H1 (cell line): ENCODE data around the gene PEX14. TPM values are rescaled to one million over a fixed set of nuclear protein-coding genes. Genes with fewer than 3 reads are reported as not detected.

Experiments
- CTCF ChIA-PET: fragments of 300-600 bp; sonication (Branson Sonifier 250); formaldehyde crosslinking; loops from one replicate; lab custom pipeline; 2021; ENCODE audit not compliant: partially characterized antibody; lab: Charles Lee
- POLR2A ChIA-PET: fragments of 300-600 bp; sonication (Branson Sonifier 250); formaldehyde crosslinking; loops from one replicate; lab custom pipeline; 2021; ENCODE audit warnings: inconsistent platforms; ENCODE audit not compliant: partially characterized antibody; lab: Charles Lee
- DNase-seq, 2 experiments: peaks; one replicate each; pipeline versions ENCODE4 v3.0.0 to v3.0.0-alpha.2; 2010 to 2022; ENCODE audit warnings: low spot score in 2 of 2, low read depth in 1 of 2, mixed read lengths in 1 of 2
- FAIRE-seq: peaks from 2 replicates; lab custom pipeline; 2011; peaks lifted over from hg19 to GRCh38; lab: Jason Lieb, UNC
- H2AFZ ChIP-seq: 2 replicates; pipeline ENCODE4 v1.8.1; 2012; ENCODE audit warnings: low read length, inconsistent platforms
- H2AK5ac ChIP-seq: 2 replicates; pipeline ENCODE4 v1.6.1; 2013; ENCODE audit warnings: low read depth, low read length
- H2BK120ac ChIP-seq: replicated peaks from 2 replicates; pipeline ENCODE3; 2013; ENCODE audit warnings: low read depth, low read length, inconsistent platforms
- H2BK12ac ChIP-seq: 2 replicates; pipeline ENCODE4 v1.6.1; 2013; ENCODE audit warnings: low read depth, low read length
- H2BK15ac ChIP-seq: 2 replicates; pipeline ENCODE4 v1.6.1; 2013; ENCODE audit warnings: low read length
- H2BK20ac ChIP-seq: 2 replicates; pipeline ENCODE4 v1.6.1; 2013; ENCODE audit warnings: low read length
- H2BK5ac ChIP-seq: 2 replicates; pipeline ENCODE4 v1.6.1; 2013; ENCODE audit warnings: low read depth, low read length
- H3K14ac ChIP-seq: 2 replicates; pipeline ENCODE4 v1.6.1; 2013; ENCODE audit warnings: inconsistent platforms; ENCODE audit not compliant: insufficient read length
- H3K18ac ChIP-seq: 2 replicates; pipeline ENCODE4 v1.6.1; 2013; ENCODE audit warnings: low read length; ENCODE audit errors: extremely low read depth
- H3K23ac ChIP-seq: 2 replicates; pipeline ENCODE4 v1.6.1; 2013; ENCODE audit warnings: inconsistent platforms; ENCODE audit not compliant: insufficient read length
- H3K23me2 ChIP-seq: 2 replicates; pipeline ENCODE4 v1.6.1; 2013; ENCODE audit warnings: low read depth, low read length
- H3K27ac ChIP-seq: 2 replicates; pipeline ENCODE4 v1.6.1; 2011; ENCODE audit warnings: low read depth, low read length, inconsistent platforms
- H3K27me3 ChIP-seq, 4 experiments: replicated peaks in 1 of 4; 1 replicate in 1 of 4; 2 replicates in 3 of 4; pipeline versions ENCODE4 v1.6.1 to v1.8.1; 2011 to 2013; ENCODE audit warnings: low read length in 3 of 4, mild to moderate bottlenecking in 3 of 4, inconsistent platforms in 2 of 4, mixed read lengths in 2 of 4, moderate library complexity in 1 of 4; ENCODE audit not compliant: control insufficient read depth in 3 of 4, insufficient read depth in 3 of 4; ENCODE audit errors: extremely low read depth in 1 of 4
- H3K36me3 ChIP-seq, 4 experiments: 2 replicates each; pipeline versions ENCODE4 v1.6.1 to v1.8.1; 2011 to 2013; ENCODE audit warnings: mild to moderate bottlenecking in 4 of 4, low read length in 3 of 4, moderate library complexity in 2 of 4, control low read depth in 1 of 4, inconsistent platforms in 1 of 4; ENCODE audit not compliant: insufficient read depth in 4 of 4, control insufficient read depth in 2 of 4
- H3K4ac ChIP-seq: replicated peaks from 2 replicates; pipeline ENCODE3; 2013; ENCODE audit warnings: low read length, low read depth, mixed read lengths, inconsistent platforms; ENCODE audit not compliant: insufficient read length
- H3K4me1 ChIP-seq, 4 experiments: replicated peaks in 1 of 4; 1 replicate in 1 of 4; 2 replicates in 3 of 4; pipeline versions ENCODE4 v1.6.1 to v1.8.1; 2011 to 2013; ENCODE audit warnings: low read length in 3 of 4, inconsistent platforms in 2 of 4, mixed read lengths in 1 of 4; ENCODE audit not compliant: insufficient read depth in 4 of 4, control insufficient read depth in 3 of 4
- H3K4me2 ChIP-seq, 2 experiments: 2 replicates each; pipeline versions ENCODE4 v1.6.1 to v1.8.1; 2011 to 2013; ENCODE audit warnings: low read depth in 2 of 2, low read length in 2 of 2, control low read depth in 1 of 2, inconsistent platforms in 1 of 2, mild to moderate bottlenecking in 1 of 2; ENCODE audit not compliant: insufficient read depth in 1 of 2
- H3K4me3 ChIP-seq, 4 experiments: fragments of 200-600, 300-600 bp in 1 of 4; sonication (generic), shearing (Covaris generic), sonication (Bioruptor Twin) in 1 of 4; 2 replicates each; pipeline versions ENCODE4 v1.5.1 to v1.8.1; 2011 to 2016; ENCODE audit warnings: low read length in 4 of 4, low read depth in 3 of 4, control low read depth in 2 of 4, inconsistent platforms in 2 of 4, mild to moderate bottlenecking in 2 of 4, mixed read lengths in 1 of 4, moderate library complexity in 1 of 4; ENCODE audit not compliant: insufficient read depth in 2 of 4; ENCODE audit errors: extremely low read depth in 1 of 4
- H3K56ac ChIP-seq: replicated peaks from 2 replicates; pipeline ENCODE3; 2013; ENCODE audit warnings: low read depth, mild to moderate bottlenecking, mixed read lengths, low read length, inconsistent platforms; ENCODE audit not compliant: insufficient read length
- H3K79me1 ChIP-seq: 2 replicates; pipeline ENCODE4 v1.6.1; 2013; ENCODE audit warnings: low read depth, low read length, control low read depth
- H3K79me2 ChIP-seq, 2 experiments: 2 replicates each; pipeline versions ENCODE4 v1.6.1 to v1.8.1; 2012 to 2013; ENCODE audit warnings: low read length in 2 of 2, mild to moderate bottlenecking in 2 of 2, inconsistent platforms in 1 of 2; ENCODE audit not compliant: insufficient read depth in 2 of 2, control insufficient read depth in 1 of 2
- H3K9ac ChIP-seq, 4 experiments: replicated peaks in 1 of 4; 1 replicate in 1 of 4; 2 replicates in 3 of 4; pipeline versions ENCODE4 v1.6.1 to v1.8.1; 2011 to 2013; ENCODE audit warnings: low read depth in 3 of 4, low read length in 3 of 4, control low read depth in 2 of 4, mild to moderate bottlenecking in 2 of 4, moderate library complexity in 2 of 4, inconsistent platforms in 1 of 4; ENCODE audit errors: extremely low read depth in 1 of 4
- H3K9me3 ChIP-seq, 2 experiments: 2 replicates each; pipeline versions ENCODE4 v1.6.1 to v1.8.1; 2012 to 2013; ENCODE audit warnings: mild to moderate bottlenecking in 2 of 2, moderate library complexity in 2 of 2, control low read depth in 1 of 2, inconsistent platforms in 1 of 2, low read depth in 1 of 2, low read length in 1 of 2, mixed read lengths in 1 of 2; ENCODE audit not compliant: insufficient read depth in 2 of 2
- H4K20me1 ChIP-seq, 2 experiments: replicated peaks in 1 of 2; 2 replicates each; pipeline versions ENCODE3 to v1.8.1; 2011 to 2013; ENCODE audit warnings: inconsistent platforms in 2 of 2, low read length in 2 of 2, mild to moderate bottlenecking in 1 of 2; ENCODE audit not compliant: insufficient read depth in 2 of 2, control insufficient read depth in 1 of 2
- H4K5ac ChIP-seq: 2 replicates; pipeline ENCODE4 v1.6.1; 2013; ENCODE audit warnings: low read length, low read depth, mixed read lengths, inconsistent platforms; ENCODE audit not compliant: insufficient read length
- H4K8ac ChIP-seq: 2 replicates; pipeline ENCODE4 v1.8.0; 2013; ENCODE audit warnings: mild to moderate bottlenecking, moderate library complexity, low read length, inconsistent platforms; ENCODE audit not compliant: insufficient read depth; ENCODE audit errors: extremely low read depth
- H4K91ac ChIP-seq: replicated peaks from 2 replicates; pipeline ENCODE3; 2013; ENCODE audit warnings: low read length, mixed read lengths, inconsistent platforms; ENCODE audit not compliant: insufficient read length
- BRCA1 ChIP-seq: IDR thresholded peaks from 2 replicates; pipeline ENCODE4 v1.6.1; 2012; ENCODE audit warnings: low read depth, low read length, improper control_type of control experiment
- CEBPB ChIP-seq: IDR thresholded peaks from 2 replicates; pipeline ENCODE4 v1.6.1; 2012; ENCODE audit warnings: low read depth, low read length
- CREB1 ChIP-seq: IDR thresholded peaks from 2 replicates; pipeline ENCODE4 v1.6.1; 2012; ENCODE audit warnings: inconsistent platforms
- FOSL1 ChIP-seq: IDR thresholded peaks from 2 replicates; pipeline ENCODE4 v1.6.1; 2011; ENCODE audit warnings: mild to moderate bottlenecking, low read depth, low read length, moderate library complexity; ENCODE audit not compliant: insufficient read depth
- MAFK ChIP-seq: IDR thresholded peaks from 2 replicates; pipeline ENCODE4 v1.6.1; 2012; ENCODE audit warnings: low read depth, mild to moderate bottlenecking, improper control_type of control experiment, low read length
- PHF8 ChIP-seq: fragments of 200-600 bp; sonication (generic); conservative IDR thresholded peaks from 2 replicates; pipeline ENCODE4 v1.7.1; 2012; ENCODE audit warnings: low read depth, mild to moderate bottlenecking, inconsistent platforms, low read length, moderate library complexity
- POU5F1 ChIP-seq: IDR thresholded peaks from 2 replicates; pipeline ENCODE4 v1.6.1; 2011; ENCODE audit warnings: low read depth, mild to moderate bottlenecking, low read length, moderate library complexity
- RAD21 ChIP-seq, 2 experiments: IDR thresholded peaks in 1 of 2; conservative IDR thresholded peaks in 1 of 2; 2 replicates each; pipeline ENCODE4 v1.6.1; 2011; ENCODE audit warnings: low read depth in 2 of 2, low read length in 2 of 2, improper control_type of control experiment in 1 of 2, inconsistent platforms in 1 of 2, mild to moderate bottlenecking in 1 of 2, moderate library complexity in 1 of 2
- SIN3A ChIP-seq, 2 experiments: IDR thresholded peaks in 1 of 2; conservative IDR thresholded peaks in 1 of 2; 2 replicates each; pipeline ENCODE4 v1.6.1; 2011 to 2012; ENCODE audit warnings: low read length in 2 of 2, improper control_type of control experiment in 1 of 2, low read depth in 1 of 2, mild to moderate bottlenecking in 1 of 2
- SIRT6 ChIP-seq: IDR thresholded peaks from one replicate; pipeline ENCODE4 v1.7.1; 2012; ENCODE audit warnings: low read length, inconsistent platforms
- SIX5 ChIP-seq: IDR thresholded peaks from 2 replicates; pipeline ENCODE4 v1.6.1; 2011; ENCODE audit warnings: mild to moderate bottlenecking, low read depth, low read length
- ZNF274 ChIP-seq: IDR thresholded peaks from 2 replicates; pipeline ENCODE4 v1.7.0; 2012; ENCODE audit warnings: low read length, borderline replicate concordance; ENCODE audit errors: extremely low read depth
- WGBS, 2 experiments: shearing (Covaris generic) in 1 of 2; methylation state at CpG; one replicate each; pipeline versions ENCODE4 v1.1.6 to v1.1.7; 2013 to 2015; ENCODE audit warnings: low lambda C conversion rate in 2 of 2, mixed read lengths in 2 of 2, inconsistent platforms in 1 of 2, low coverage in 1 of 2, missing lambda C conversion rate in 1 of 2; ENCODE audit not compliant: insufficient replicate concordance in 2 of 2, insufficient coverage in 1 of 2, insufficient read length in 1 of 2; ENCODE audit errors: extremely low coverage in 1 of 2, missing lambda C conversion rate in 1 of 2; 5-methylcytosine and 5-hydroxymethylcytosine counted together
- polyA plus RNA-seq, 7 experiments: library from polyadenylated mRNA; depleted of rRNA in 3 of 7; stranded (reverse) in 5 of 7; unstranded in 2 of 7; fragments of >200 nt in 5 of 7; fragments of 200-250 nt in 2 of 7; gene quantifications; 1 replicate in 5 of 7; 2 replicates in 1 of 7; 4 replicates in 1 of 7; pipeline versions ENCODE4 v1.2.1 to v1.2.3, GENCODE V29; 2011 to 2013; ENCODE audit warnings: missing spikeins in 2 of 7, mixed read lengths in 2 of 7
- total RNA-seq: library from RNA; stranded (reverse); fragmentation: NEBNext Ultra II Directional; extraction: Animal tissue kit (Norgen Biotek cat#: 25700); gene quantifications from 2 replicates; pipeline ENCODE4 v1.2.1, GENCODE V29; 2021

Gene PEX14
- total and polyA plus RNA-seq, 2 of the 8 experiments (the other 6 are each of a cell fraction or from before 2014, with no cell fraction given), result 13.0 to 19.8 TPM

GRCh38 chr1:10520952-10521351, 46.2 kb downstream of the PEX14 start:
- FAIRE-seq, result no peak
- Histone ChIP-seq H3K36me3 (no peaks in the 10 kb centered on the region), H4K8ac (no peak overlapping the region), H3K9ac (no peak overlapping the region), H2BK12ac (no peak overlapping the region), H3K14ac (no peak overlapping the region), H3K23ac (no peak overlapping the region), H3K27me3 (no peaks in the 10 kb centered on the region), H2AK5ac (no peak overlapping the region)
- CTCF ChIA-PET, result interaction anchor here (0.7 to 9.4 kb wide), 5 partner anchors 9 to 34 kb away, joined by 3 to 58 read pairs (median 3); no protein-coding TSS in a partner anchor
- no peak for TF ChIP-seq CEBPB
- no peak for TF ChIP-seq RAD21 (IDR thresholded peaks at IDR 0.05 in 1 of 2, conservative IDR thresholded peaks at IDR 0.05 in 1 of 2; ENCODE audit: low read depth in 2 of 2, low read length in 2 of 2)
- no peak for TF ChIP-seq SIX5
- no peak for TF ChIP-seq MAFK
- TF ChIP-seq BRCA1, result no peak
- TF ChIP-seq ZNF274, result no peak
- no peak for TF ChIP-seq POU5F1
- TF ChIP-seq SIN3A (conservative IDR thresholded peaks at IDR 0.05 in 1 of 2, IDR thresholded peaks at IDR 0.05 in 1 of 2; ENCODE audit: low read depth in 1 of 2, low read length in 2 of 2), result no peak
- TF ChIP-seq SIRT6, result no peak
- no peak for TF ChIP-seq CREB1
- no peak for TF ChIP-seq FOSL1
- no peak for TF ChIP-seq PHF8
- TF ChIP-seq, all 59 proteins: peak for 0
- Histone ChIP-seq H3K56ac (no peak overlapping the region), H2BK15ac (no peak overlapping the region), H4K91ac (no peak overlapping the region), H3K79me2 (peaks cover 0 to 38% of the 10 kb centered on the region in 2 experiments; a peak in 2 of 4 replicates), H4K5ac (no peak overlapping the region), H3K23me2 (no peaks in the 10 kb centered on the region; the same call in 1 of the 2 replicates), H2BK5ac (no peak overlapping the region), H3K9me3 (no peaks in the 10 kb centered on the region), H3K4me3 (no peak overlapping the region), H3K4ac (no peak overlapping the region), H4K20me1 (peaks cover 0 to 4% of the 10 kb centered on the region in 2 experiments), H2BK120ac (no peak overlapping the region), H3K27ac (no peak overlapping the region), H2BK20ac (no peak overlapping the region), H3K4me1 (peaks cover 10 to 16% (median 14%) of the 10 kb centered on the region in 4 experiments; a peak in 6 of 7 replicates), H3K18ac (no peak overlapping the region), H2AFZ (no peak overlapping the region), H3K4me2 (no peak overlapping the region), H3K79me1 (peaks cover 10% of the 10 kb centered on the region)
- POLR2A ChIA-PET, result no interaction called here
- 83% methylated on average over 1 of the region's 1 CpG; no CpG with 5 or more reads in 1 of the 2 experiments for WGBS, 2 experiments
- DNase-seq, result no peak
